CD14-positive monocyte (primary cell): ENCODE data around the gene PDIA5. TPM values are rescaled to one million over a fixed set of nuclear protein-coding genes. Genes with fewer than 3 reads are reported as not detected.

ENCODE experiments used
- DNase-seq, 3 donors: peaks; one replicate each; pipeline ENCODE4 v3.0.0-alpha.2; 2011 to 2022
- H2AFZ ChIP-seq: 2 replicates; pipeline ENCODE4 v1.6.0; 2012; ENCODE audit warnings: mild to moderate bottlenecking, low read depth, low read length, inconsistent platforms; ENCODE audit not compliant: insufficient read depth, poor library complexity, severe bottlenecking
- H3K27ac ChIP-seq, 2 donors: 1 replicate in 1 of 2; 2 replicates in 1 of 2; pipeline ENCODE4 v1.5.1; 2012 to 2013; ENCODE audit warnings: low read length in 2 of 2, control low read depth in 1 of 2, inconsistent platforms in 1 of 2, low read depth in 1 of 2, mild to moderate bottlenecking in 1 of 2
- H3K27me3 ChIP-seq, 2 donors: one replicate each; pipeline versions ENCODE4 v1.6.0 to v1.6.1; 2011 to 2013; ENCODE audit warnings: low read length in 2 of 2; ENCODE audit not compliant: control insufficient read depth in 2 of 2, insufficient read depth in 2 of 2
- H3K36me3 ChIP-seq, 2 donors: replicated peaks in 1 of 2; 1 replicate in 1 of 2; 2 replicates in 1 of 2; pipeline versions ENCODE4 v1.5.1 to v1.6.1; 2012 to 2013; ENCODE audit warnings: low read length in 2 of 2, control low read depth in 1 of 2, inconsistent platforms in 1 of 2, mild to moderate bottlenecking in 1 of 2; ENCODE audit not compliant: insufficient read depth in 2 of 2, control insufficient read depth in 1 of 2
- H3K4me1 ChIP-seq, 2 donors: 1 replicate in 1 of 2; 2 replicates in 1 of 2; pipeline versions ENCODE4 v1.5.1 to v1.6.1; 2012 to 2013; ENCODE audit warnings: low read length in 2 of 2, control low read depth in 1 of 2, inconsistent platforms in 1 of 2, mild to moderate bottlenecking in 1 of 2, moderate library complexity in 1 of 2; ENCODE audit not compliant: insufficient read depth in 2 of 2, control insufficient read depth in 1 of 2
- H3K4me2 ChIP-seq: replicated peaks from 2 replicates; pipeline ENCODE3; 2012; ENCODE audit warnings: low read length, moderate library complexity, mild to moderate bottlenecking; ENCODE audit not compliant: poor library complexity, severe bottlenecking; ENCODE audit errors: extremely low read depth
- H3K4me3 ChIP-seq, 3 experiments: fragments of 200-600 bp in 1 of 3; sonication (generic) in 1 of 3; replicated peaks in 1 of 3; 1 replicate in 2 of 3; 2 replicates in 1 of 3; pipeline ENCODE4 v1.5.1; 2011 to 2013; ENCODE audit warnings: low read length in 3 of 3, mild to moderate bottlenecking in 3 of 3, control low read depth in 2 of 3, low read depth in 2 of 3, inconsistent platforms in 1 of 3, moderate library complexity in 1 of 3
- H3K79me2 ChIP-seq: 2 replicates; pipeline ENCODE4 v1.6.0; 2012; ENCODE audit warnings: mild to moderate bottlenecking, control low read depth, inconsistent platforms, low read length, moderate library complexity; ENCODE audit not compliant: insufficient read depth
- H3K9ac ChIP-seq: 2 replicates; pipeline ENCODE4 v1.6.0; 2017; ENCODE audit warnings: low read length, mild to moderate bottlenecking; ENCODE audit not compliant: insufficient read depth, poor library complexity, severe bottlenecking
- H3K9me3 ChIP-seq, 2 donors: replicated peaks in 1 of 2; 1 replicate in 1 of 2; 2 replicates in 1 of 2; pipeline versions ENCODE4 v1.5.1 to v1.6.1; 2012 to 2013; ENCODE audit warnings: low read length in 2 of 2, control low read depth in 1 of 2; ENCODE audit not compliant: control insufficient read depth in 1 of 2, insufficient read depth in 1 of 2
- H4K20me1 ChIP-seq: 2 replicates; pipeline ENCODE4 v1.6.0; 2012; ENCODE audit warnings: mild to moderate bottlenecking, low read length, control low read depth, moderate library complexity; ENCODE audit not compliant: insufficient read depth
- H3K27ac Mint-ChIP-seq, 7 donors: one replicate each; pipeline ENCODE4 v1.8.0; 2020; ENCODE audit warnings: mild to moderate bottlenecking in 7 of 7, mixed read lengths in 7 of 7, moderate library complexity in 6 of 7, inconsistent platforms in 2 of 7
- H3K27me3 Mint-ChIP-seq, 3 donors: one replicate each; pipeline ENCODE4 v1.8.0; 2021 to 2022; ENCODE audit warnings: low read depth in 3 of 3, mild to moderate bottlenecking in 3 of 3, mixed read lengths in 3 of 3, moderate library complexity in 3 of 3, inconsistent platforms in 1 of 3
- H3K36me3 Mint-ChIP-seq, 2 donors: one replicate each; pipeline ENCODE4 v1.8.0; 2020; ENCODE audit warnings: mixed read lengths in 2 of 2, inconsistent platforms in 1 of 2, mild to moderate bottlenecking in 1 of 2
- H3K4me1 Mint-ChIP-seq: one replicate; pipeline ENCODE4 v1.8.0; 2020; ENCODE audit warnings: mild to moderate bottlenecking, mixed read lengths
- H3K4me3 Mint-ChIP-seq, 2 donors: one replicate each; pipeline ENCODE4 v1.8.0; 2020; ENCODE audit warnings: mild to moderate bottlenecking in 2 of 2, mixed read lengths in 2 of 2, moderate library complexity in 1 of 2
- H3K9me3 Mint-ChIP-seq, 7 donors: one replicate each; pipeline ENCODE4 v1.8.0; 2020 to 2022; ENCODE audit warnings: mixed read lengths in 7 of 7, mild to moderate bottlenecking in 6 of 7, moderate library complexity in 6 of 7, inconsistent platforms in 2 of 7
- CTCF ChIP-seq: fragments of 200-600 bp; IDR thresholded peaks from one replicate; pipeline ENCODE4 v1.8.0; 2022; ENCODE audit warnings: antibody characterized with exemption, mild to moderate bottlenecking
- WGBS: methylation state at CpG from one replicate; pipeline ENCODE4 v1.1.5; 2013; ENCODE audit warnings: missing lambda C conversion rate; ENCODE audit not compliant: insufficient coverage; 5-methylcytosine and 5-hydroxymethylcytosine counted together
- intact Hi-C, 2 donors: fragments of 100-400 bp; cut with micrococcal nuclease; formaldehyde crosslinking; loops; one replicate each; pipeline versions ENCODE4 v1.15.0 to v1.15.1; 2023
- polyA plus RNA-seq, 3 donors: library from polyadenylated mRNA; depleted of rRNA in 1 of 3; unstranded in 2 of 3; stranded (reverse) in 1 of 3; fragments of 300-500 nt in 2 of 3; fragments of >200 nt in 1 of 3; fragmentation: Illumina TruSeq in 2 of 3; gene quantifications; 1 replicate in 2 of 3; 2 replicates in 1 of 3; pipeline ENCODE4 v1.2.3, GENCODE V29; 2012 to 2021

Gene PDIA5
- polyA plus RNA-seq, 3 donors: 7.1 to 10.0 (median 9.2) TPM

GRCh38 chr3:123076496-123077418, 9.9 kb downstream of the PDIA5 start:
- H3K4me3 Mint-ChIP-seq: no peak overlapping the region
- intact Hi-C loops: no loop called here
- 43% methylated on average over 3 of the region's 6 CpGs for WGBS
- no peak overlapping the region for H3K4me2 ChIP-seq
- H3K36me3 ChIP-seq: no peaks in the 10 kb centered on the region
- no peak overlapping the region for H2AFZ ChIP-seq
- no peak for TF ChIP-seq CTCF
- peaks cover 11 to 15% of the 10 kb centered on the region in 2 donors for H3K4me1 ChIP-seq
- no peaks in the 10 kb centered on the region for H3K9me3 ChIP-seq
- no peaks in the 10 kb centered on the region for H4K20me1 ChIP-seq
- H3K27ac Mint-ChIP-seq: peak overlapping the region in 1 of 7 donors; percentile 51
- no peak overlapping the region for H3K9ac ChIP-seq
- H3K79me2 ChIP-seq: peaks cover 69% of the 10 kb centered on the region
- H3K36me3 Mint-ChIP-seq: peaks cover 2 to 5% of the 10 kb centered on the region in 2 donors
- H3K4me3 ChIP-seq: no peak overlapping the region
- peaks cover 0 to under 1% (median 0%) of the 10 kb centered on the region in 3 donors for H3K27me3 Mint-ChIP-seq
- H3K9me3 Mint-ChIP-seq: no peaks in the 10 kb centered on the region
- no peaks in the 10 kb centered on the region for H3K27me3 ChIP-seq
- DNase-seq: no peak
- peak overlapping the region in 1 of 2 donors; percentile 3 for H3K27ac ChIP-seq
- peaks cover 30% of the 10 kb centered on the region for H3K4me1 Mint-ChIP-seq

- H3K9me3 ChIP-seq: no peaks in the 10 kb centered on the region
- H3K4me3 Mint-ChIP-seq: no peak overlapping the region
- no peak overlapping the region for H3K4me3 ChIP-seq
- no peaks in the 10 kb centered on the region for H3K9me3 Mint-ChIP-seq
- peaks cover 0 to 2% (median 0%) of the 10 kb centered on the region in 3 donors for H3K27me3 Mint-ChIP-seq
- no peak overlapping the region for H3K27ac Mint-ChIP-seq
- H3K4me2 ChIP-seq: no peak overlapping the region
- no peaks in the 10 kb centered on the region for H3K36me3 ChIP-seq
- H3K27ac ChIP-seq: no peak overlapping the region
- no peak overlapping the region for H3K9ac ChIP-seq
- DNase-seq: no peak
- H3K4me1 Mint-ChIP-seq: peaks cover 28% of the 10 kb centered on the region
- TF ChIP-seq CTCF: no peak
- H3K36me3 Mint-ChIP-seq: peaks cover 2% of the 10 kb centered on the region in 2 donors
- H2AFZ ChIP-seq: no peak overlapping the region
- no peaks in the 10 kb centered on the region for H4K20me1 ChIP-seq
- H3K79me2 ChIP-seq: peaks cover 71% of the 10 kb centered on the region
- intact Hi-C loops: no loop called here
- H3K4me1 ChIP-seq: peaks cover 8 to 9% of the 10 kb centered on the region in 2 donors
- H3K27me3 ChIP-seq: no peaks in the 10 kb centered on the region
- WGBS: 90% methylated on average over 5 of the region's 10 CpGs
These were observed 11.3 kb downstream of the PDIA5 start for GRCh38 chr3:123078101-123078500.
